ENCODE measurements around the gene NR1H3.

NR1H3 gene

GRCh38 chr11:47244448-47245350 is 13.1 kb upstream of the NR1H3 start:
- 92% methylated on average over 22 of the region's 23 CpGs for WGBS
- Histone ChIP-seq H3K9me3 (ENCODE audit: control insufficient read depth, low read length) (no peaks in the 10 kb centered on the region), H3K36me3 (ENCODE audit: control insufficient read depth in 1 of 2, insufficient read depth in 2 of 2, low read depth in 1 of 2, low read length in 2 of 2) (peaks cover 48% of the 10 kb centered on the region in 2 experiments), H4K8ac (ENCODE audit: low read length) (no peak overlapping the region), H3K79me1 (replicated peaks; ENCODE audit: low read length, poor library complexity, severe bottlenecking) (peaks cover 23% of the 10 kb centered on the region), H4K91ac (ENCODE audit: low read length) (no peak overlapping the region), H2AFZ (ENCODE audit: low read depth, low read length) (no peak overlapping the region), H3K27me3 (ENCODE audit: control insufficient read depth in 1 of 2, insufficient read depth in 1 of 2, low read length in 2 of 2) (no peaks in the 10 kb centered on the region), H3K4ac (ENCODE audit: low read depth in 1 of 2, low read length in 2 of 2) (no peak overlapping the region), H3K4me2 (ENCODE audit: low read length, poor library complexity, severe bottlenecking) (no peak overlapping the region), H3K18ac (ENCODE audit: low read depth in 1 of 2, low read length in 2 of 2) (no peak overlapping the region), H2BK12ac (ENCODE audit: low read length in 2 of 2) (peak overlapping the region in 1 of 2 experiments; percentile 8), H3K4me3 (ENCODE audit: insufficient read depth in 1 of 2, low read depth in 1 of 2, low read length in 2 of 2) (no peak overlapping the region), H3K4me1 (ENCODE audit: control insufficient read depth, insufficient read depth, low read depth, low read length) (peaks cover 22% of the 10 kb centered on the region), H3K27ac (ENCODE audit: low read length, poor library complexity, severe bottlenecking) (peak overlapping the region; percentile 34), H3K23ac (ENCODE audit: low read length in 2 of 2) (no peak overlapping the region), H2BK5ac (ENCODE audit: low read depth, low read length, poor library complexity, severe bottlenecking) (no peak overlapping the region), H2BK120ac (ENCODE audit: low read depth, low read length) (no peak overlapping the region), H3K14ac (ENCODE audit: low read length in 2 of 2) (no peak overlapping the region), H3K9ac (ENCODE audit: low read length) (no peak overlapping the region), H2AK5ac (ENCODE audit: low read length, severe bottlenecking) (no peak overlapping the region), H2BK15ac (ENCODE audit: low read depth, poor library complexity, severe bottlenecking) (peak overlapping the region; percentile 73)
- DNase-seq = peak; percentile 42

GRCh38 chr11:47245611-47246357 is 12.0 kb upstream of the NR1H3 start:
- Histone ChIP-seq H3K18ac (ENCODE audit: low read depth in 1 of 2, low read length in 2 of 2) (no peak overlapping the region), H2AK5ac (ENCODE audit: low read length, severe bottlenecking) (no peak overlapping the region), H3K4me1 (ENCODE audit: control insufficient read depth, insufficient read depth, low read depth, low read length) (peaks cover 22% of the 10 kb centered on the region), H3K79me1 (replicated peaks; ENCODE audit: low read length, poor library complexity, severe bottlenecking) (peaks cover 24% of the 10 kb centered on the region), H4K8ac (ENCODE audit: low read length) (no peak overlapping the region), H3K14ac (ENCODE audit: low read length in 2 of 2) (no peak overlapping the region), H3K9ac (ENCODE audit: low read length) (no peak overlapping the region), H2BK12ac (ENCODE audit: low read length in 2 of 2) (no peak overlapping the region), H3K27ac (ENCODE audit: low read length, poor library complexity, severe bottlenecking) (peak overlapping the region; percentile 14), H3K27me3 (ENCODE audit: control insufficient read depth in 1 of 2, insufficient read depth in 1 of 2, low read length in 2 of 2) (no peaks in the 10 kb centered on the region), H2BK15ac (ENCODE audit: low read depth, poor library complexity, severe bottlenecking) (no peak overlapping the region), H4K91ac (ENCODE audit: low read length) (no peak overlapping the region), H2BK120ac (ENCODE audit: low read depth, low read length) (no peak overlapping the region), H2AFZ (ENCODE audit: low read depth, low read length) (no peak overlapping the region), H3K4me3 (ENCODE audit: insufficient read depth in 1 of 2, low read depth in 1 of 2, low read length in 2 of 2) (no peak overlapping the region), H3K36me3 (ENCODE audit: control insufficient read depth in 1 of 2, insufficient read depth in 2 of 2, low read depth in 1 of 2, low read length in 2 of 2) (peaks cover 39 to 41% of the 10 kb centered on the region in 2 experiments), H3K4ac (ENCODE audit: low read depth in 1 of 2, low read length in 2 of 2) (no peak overlapping the region), H3K9me3 (ENCODE audit: control insufficient read depth, low read length) (no peaks in the 10 kb centered on the region), H2BK5ac (ENCODE audit: low read depth, low read length, poor library complexity, severe bottlenecking) (no peak overlapping the region), H3K4me2 (ENCODE audit: low read length, poor library complexity, severe bottlenecking) (no peak overlapping the region), H3K23ac (ENCODE audit: low read length in 2 of 2) (no peak overlapping the region)
- 93% methylated on average over 11 of the region's 11 CpGs for WGBS
- DNase-seq = no peak

GRCh38 chr11:47247502-47247901 is 10.3 kb upstream of the NR1H3 start:
- Histone ChIP-seq H3K9me3 (ENCODE audit: control insufficient read depth, low read length) (no peaks in the 10 kb centered on the region), H4K91ac (ENCODE audit: low read length) (no peak overlapping the region), H2BK15ac (ENCODE audit: low read depth, poor library complexity, severe bottlenecking) (no peak overlapping the region), H3K9ac (ENCODE audit: low read length) (no peak overlapping the region), H3K36me3 (ENCODE audit: control insufficient read depth in 1 of 2, insufficient read depth in 2 of 2, low read depth in 1 of 2, low read length in 2 of 2) (peaks cover 26 to 30% of the 10 kb centered on the region in 2 experiments), H2AFZ (ENCODE audit: low read depth, low read length) (no peak overlapping the region), H2BK12ac (ENCODE audit: low read length in 2 of 2) (no peak overlapping the region), H3K23ac (ENCODE audit: low read length in 2 of 2) (no peak overlapping the region), H3K4me3 (ENCODE audit: insufficient read depth in 1 of 2, low read depth in 1 of 2, low read length in 2 of 2) (peak overlapping the region in 1 of 2 experiments; percentile 93), H3K27me3 (ENCODE audit: control insufficient read depth in 1 of 2, insufficient read depth in 1 of 2, low read length in 2 of 2) (no peaks in the 10 kb centered on the region), H2BK5ac (ENCODE audit: low read depth, low read length, poor library complexity, severe bottlenecking) (no peak overlapping the region), H2BK120ac (ENCODE audit: low read depth, low read length) (no peak overlapping the region), H3K4me1 (ENCODE audit: control insufficient read depth, insufficient read depth, low read depth, low read length) (peaks cover 22% of the 10 kb centered on the region), H2AK5ac (ENCODE audit: low read length, severe bottlenecking) (peak overlapping the region; percentile 24), H3K4ac (ENCODE audit: low read depth in 1 of 2, low read length in 2 of 2) (no peak overlapping the region), H3K79me1 (replicated peaks; ENCODE audit: low read length, poor library complexity, severe bottlenecking) (peaks cover 24% of the 10 kb centered on the region), H3K27ac (ENCODE audit: low read length, poor library complexity, severe bottlenecking) (no peak overlapping the region), H3K4me2 (ENCODE audit: low read length, poor library complexity, severe bottlenecking) (peak overlapping the region; percentile 70), H3K18ac (ENCODE audit: low read depth in 1 of 2, low read length in 2 of 2) (no peak overlapping the region), H3K14ac (ENCODE audit: low read length in 2 of 2) (no peak overlapping the region), H4K8ac (ENCODE audit: low read length) (no peak overlapping the region)
- no peak for DNase-seq
- WGBS = 89% methylated on average over 5 of the region's 5 CpGs

DNA sequence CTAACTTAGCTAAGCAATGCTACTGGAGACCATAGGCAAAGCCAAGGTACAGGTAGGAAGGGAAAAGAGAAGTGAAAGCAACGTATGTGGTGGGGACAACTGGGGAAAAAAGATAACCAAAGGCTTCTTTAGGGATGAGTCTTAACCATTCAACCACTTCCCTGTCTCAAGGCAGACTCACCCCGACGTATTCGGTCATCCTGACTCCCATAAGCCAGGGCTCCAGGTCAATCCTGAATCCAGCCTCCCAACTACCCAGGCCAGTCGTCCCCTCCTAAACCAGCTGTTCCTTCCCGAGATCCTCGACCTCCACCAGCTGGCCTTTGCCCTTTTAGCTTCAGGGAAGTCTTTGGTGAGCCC is 9.5 kb upstream of the NR1H3 start:
- Histone ChIP-seq H3K14ac (ENCODE audit: low read length in 2 of 2) (peak overlapping the region in 1 of 2 experiments; percentile 80), H2BK15ac (ENCODE audit: low read depth, poor library complexity, severe bottlenecking) (peak overlapping the region; percentile 73), H3K4me3 (ENCODE audit: insufficient read depth in 1 of 2, low read depth in 1 of 2, low read length in 2 of 2) (peak overlapping the region; percentile 83 to 93), H3K4me1 (ENCODE audit: control insufficient read depth, insufficient read depth, low read depth, low read length) (peaks cover 22% of the 10 kb centered on the region), H3K79me1 (replicated peaks; ENCODE audit: low read length, poor library complexity, severe bottlenecking) (peaks cover 18% of the 10 kb centered on the region), H2BK12ac (ENCODE audit: low read length in 2 of 2) (no peak overlapping the region), H2BK5ac (ENCODE audit: low read depth, low read length, poor library complexity, severe bottlenecking) (no peak overlapping the region), H2BK120ac (ENCODE audit: low read depth, low read length) (no peak overlapping the region), H4K91ac (ENCODE audit: low read length) (peak overlapping the region; percentile 19), H3K4ac (ENCODE audit: low read depth in 1 of 2, low read length in 2 of 2) (peak overlapping the region in 1 of 2 experiments; percentile 94), H4K8ac (ENCODE audit: low read length) (peak overlapping the region; percentile 87), H3K9me3 (ENCODE audit: control insufficient read depth, low read length) (no peaks in the 10 kb centered on the region), H2AK5ac (ENCODE audit: low read length, severe bottlenecking) (no peak overlapping the region), H3K27me3 (ENCODE audit: control insufficient read depth in 1 of 2, insufficient read depth in 1 of 2, low read length in 2 of 2) (no peaks in the 10 kb centered on the region), H3K4me2 (ENCODE audit: low read length, poor library complexity, severe bottlenecking) (peak overlapping the region; percentile 70), H3K18ac (ENCODE audit: low read depth in 1 of 2, low read length in 2 of 2) (peak overlapping the region; percentile 25 to 96), H3K36me3 (ENCODE audit: control insufficient read depth in 1 of 2, insufficient read depth in 2 of 2, low read depth in 1 of 2, low read length in 2 of 2) (peaks cover 18 to 22% of the 10 kb centered on the region in 2 experiments), H3K27ac (ENCODE audit: low read length, poor library complexity, severe bottlenecking) (peak overlapping the region; percentile 86), H3K23ac (ENCODE audit: low read length in 2 of 2) (peak overlapping the region in 1 of 2 experiments; percentile 1), H2AFZ (ENCODE audit: low read depth, low read length) (peak overlapping the region; percentile 95), H3K9ac (ENCODE audit: low read length) (peak overlapping the region; percentile 93)
- WGBS = 2% methylated on average over 6 of the region's 7 CpGs
- DNase-seq = peak; percentile 61

Data from mesenchymal stem cell (in vitro differentiated cells and primary cell).